Endodermal cell (in vitro differentiated cells): Measurements from ENCODE around the gene DOK3. TPM values are rescaled to one million over a fixed set of nuclear protein-coding genes. Genes with fewer than 3 reads are reported as not detected.

Experiments used
- DNase-seq: peaks from one replicate; pipeline ENCODE4 v3.0.0-alpha.2; 2017
- H3K27ac ChIP-seq: 2 replicates; pipeline ENCODE4 v1.5.1; 2013; ENCODE audit warnings: mild to moderate bottlenecking, low read depth, low read length, moderate library complexity
- H3K27me3 ChIP-seq: 2 replicates; pipeline ENCODE4 v1.6.1; 2013; ENCODE audit warnings: mild to moderate bottlenecking, low read length, moderate library complexity; ENCODE audit not compliant: insufficient read depth, control insufficient read depth, poor library complexity, severe bottlenecking
- H3K36me3 ChIP-seq: 2 replicates; pipeline ENCODE4 v1.7.0; 2013; ENCODE audit warnings: mild to moderate bottlenecking, low read length, moderate library complexity; ENCODE audit not compliant: control insufficient read depth, insufficient read depth
- H3K4me1 ChIP-seq: one replicate; pipeline ENCODE4 v1.7.0; 2013; ENCODE audit warnings: low read length; ENCODE audit not compliant: control insufficient read depth, insufficient read depth
- H3K4me3 ChIP-seq: 2 replicates; pipeline ENCODE4 v1.5.1; 2013; ENCODE audit warnings: mild to moderate bottlenecking, low read length, moderate library complexity
- H3K9ac ChIP-seq: 2 replicates; pipeline ENCODE4 v1.6.1; 2013; ENCODE audit warnings: mild to moderate bottlenecking, low read length, moderate library complexity; ENCODE audit not compliant: poor library complexity, severe bottlenecking; ENCODE audit errors: extremely low read depth
- H3K9me3 ChIP-seq: 2 replicates; pipeline ENCODE4 v1.6.1; 2013; ENCODE audit warnings: mild to moderate bottlenecking, low read length, moderate library complexity; ENCODE audit not compliant: control insufficient read depth
- H3K27ac Mint-ChIP-seq: 2 replicates; pipeline ENCODE4 v1.8.0; 2020; ENCODE audit warnings: mixed read lengths
- H3K27me3 Mint-ChIP-seq: 2 replicates; pipeline ENCODE4 v1.8.0; 2021; ENCODE audit warnings: mild to moderate bottlenecking, mixed read lengths; ENCODE audit not compliant: insufficient read depth
- H3K36me3 Mint-ChIP-seq: 2 replicates; pipeline ENCODE4 v1.8.0; 2020; ENCODE audit warnings: low read depth, mixed read lengths
- H3K4me1 Mint-ChIP-seq: 2 replicates; pipeline ENCODE4 v1.8.0; 2020; ENCODE audit warnings: mixed read lengths
- H3K4me3 Mint-ChIP-seq: 2 replicates; pipeline ENCODE4 v1.8.0; 2020; ENCODE audit warnings: mild to moderate bottlenecking, moderate library complexity, mixed read lengths
- H3K9me3 Mint-ChIP-seq: 2 replicates; pipeline ENCODE4 v1.8.0; 2020; ENCODE audit warnings: mild to moderate bottlenecking, mixed read lengths
- WGBS, 2 experiments: methylation state at CpG; one replicate each; pipeline versions ENCODE4 v1.1.5 to v1.1.7; 2013; ENCODE audit warnings: missing lambda C conversion rate in 2 of 2, mixed read lengths in 1 of 2; ENCODE audit not compliant: insufficient coverage in 1 of 2, insufficient read length in 1 of 2; 5-methylcytosine and 5-hydroxymethylcytosine counted together
- total RNA-seq, 2 donors: library from RNA; stranded (reverse); fragmentation: NEBNext Ultra II Directional in 1 of 2; extraction: Animal tissue kit (Norgen Biotek cat#: 25700) in 1 of 2; gene quantifications; 2 replicates in 1 of 2; 3 replicates in 1 of 2; pipeline ENCODE4 v1.2.1, GENCODE V29; 2021
- TF ChIP-seq, protein P1 (sequence below): fragments of 200-600 bp; sonication (generic); conservative IDR thresholded peaks from 2 replicates; pipeline ENCODE4 v1.5.0; 2021; ENCODE audit warnings: antibody characterized with exemption, mild to moderate bottlenecking

Gene DOK3
- total RNA-seq, 2 donors from 2014 or later = 2.1 to 7.7 TPM

- Mint-ChIP-seq H3K36me3 (peaks cover 26% of the 10 kb centered on the region), H3K9me3 (no peaks in the 10 kb centered on the region), H3K4me1 (peaks cover 29% of the 10 kb centered on the region), H3K27ac (peak overlapping the region; percentile 54), H3K4me3 (peak overlapping the region; percentile 74), H3K27me3 (no peaks in the 10 kb centered on the region)
- peak overlapping the region; percentile 69 for H3K4me3 ChIP-seq
- H3K27ac ChIP-seq = peak overlapping the region; percentile 1
- H3K36me3 ChIP-seq = peaks cover 32% of the 10 kb centered on the region
- peak overlapping the region; percentile 8 for H3K9ac ChIP-seq
- DNase-seq = peak; percentile 73
- H3K4me1 ChIP-seq = peaks cover 31% of the 10 kb centered on the region
- 62 to 66% methylated on average over 4 to 7 of the region's 7 CpGs for WGBS, 2 experiments
- H3K27me3 ChIP-seq = no peaks in the 10 kb centered on the region
- H3K9me3 ChIP-seq = no peaks in the 10 kb centered on the region
- TF ChIP-seq, protein P1, sequence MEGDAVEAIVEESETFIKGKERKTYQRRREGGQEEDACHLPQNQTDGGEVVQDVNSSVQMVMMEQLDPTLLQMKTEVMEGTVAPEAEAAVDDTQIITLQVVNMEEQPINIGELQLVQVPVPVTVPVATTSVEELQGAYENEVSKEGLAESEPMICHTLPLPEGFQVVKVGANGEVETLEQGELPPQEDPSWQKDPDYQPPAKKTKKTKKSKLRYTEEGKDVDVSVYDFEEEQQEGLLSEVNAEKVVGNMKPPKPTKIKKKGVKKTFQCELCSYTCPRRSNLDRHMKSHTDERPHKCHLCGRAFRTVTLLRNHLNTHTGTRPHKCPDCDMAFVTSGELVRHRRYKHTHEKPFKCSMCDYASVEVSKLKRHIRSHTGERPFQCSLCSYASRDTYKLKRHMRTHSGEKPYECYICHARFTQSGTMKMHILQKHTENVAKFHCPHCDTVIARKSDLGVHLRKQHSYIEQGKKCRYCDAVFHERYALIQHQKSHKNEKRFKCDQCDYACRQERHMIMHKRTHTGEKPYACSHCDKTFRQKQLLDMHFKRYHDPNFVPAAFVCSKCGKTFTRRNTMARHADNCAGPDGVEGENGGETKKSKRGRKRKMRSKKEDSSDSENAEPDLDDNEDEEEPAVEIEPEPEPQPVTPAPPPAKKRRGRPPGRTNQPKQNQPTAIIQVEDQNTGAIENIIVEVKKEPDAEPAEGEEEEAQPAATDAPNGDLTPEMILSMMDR = no peak
These were observed 35.6 kb downstream of the DOK3 start for GRCh38 chr5:177474002-177474476.

DNA sequence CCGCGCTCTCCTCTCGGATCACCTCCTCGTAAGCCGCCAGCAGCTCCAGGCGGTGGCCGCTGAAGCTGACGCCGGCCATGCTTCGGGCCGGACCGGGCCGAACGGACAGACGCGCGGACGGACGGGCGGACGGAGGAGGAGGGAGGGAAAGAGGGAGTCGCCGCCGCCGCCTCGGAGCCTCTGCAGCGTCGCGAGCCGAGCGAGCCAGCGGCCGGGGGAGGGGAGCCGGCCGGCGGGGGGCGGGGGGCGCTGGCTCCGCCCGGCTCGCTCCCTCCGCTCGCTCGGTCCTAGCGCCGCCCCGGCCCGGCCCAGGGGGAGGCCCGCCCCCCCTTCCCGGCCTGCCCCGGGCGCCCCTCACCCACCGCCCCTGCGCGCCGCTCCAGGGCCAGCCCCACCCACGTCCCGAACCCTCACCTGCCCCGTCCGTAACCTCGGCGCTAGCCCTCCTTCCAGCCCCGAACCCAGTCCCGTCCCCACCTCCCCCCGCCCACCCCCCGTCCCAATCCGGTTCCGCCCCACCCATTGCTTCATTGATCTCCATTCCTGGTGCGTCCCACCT lies 36.1 kb downstream of the DOK3 start, which contains the start of gene DBN1:
DBN1 (minus strand) TSS at position 192 of the 559 bp plus-strand sequence; CDS start at position 79, 113 bp downstream.
- peaks cover 38% of the 10 kb centered on the region for H3K36me3 ChIP-seq
- Mint-ChIP-seq H3K27ac (peak within 1 kb of the TSS; percentile 90), H3K9me3 (no peaks in the 10 kb centered on the region), H3K4me3 (peak within 1 kb of the TSS; percentile 74), H3K36me3 (peaks cover 29% of the 10 kb centered on the region), H3K27me3 (no peaks in the 10 kb centered on the region), H3K4me1 (peaks cover 34% of the 10 kb centered on the region)
- TF ChIP-seq, protein P1 = no peak
- H3K4me1 ChIP-seq = peaks cover 31% of the 10 kb centered on the region
- peak within 1 kb of the TSS; percentile 93 for H3K4me3 ChIP-seq
- peak; percentile 84 for DNase-seq
- peak within 1 kb of the TSS; percentile 86 for H3K9ac ChIP-seq
- no peaks in the 10 kb centered on the region for H3K27me3 ChIP-seq
- peak within 1 kb of the TSS; percentile 96 for H3K27ac ChIP-seq
- WGBS, 2 experiments = 0% methylated on average over 49 of the region's 69 CpGs; no CpG with 5 or more reads in 1 of the 2 experiments
- no peaks in the 10 kb centered on the region for H3K9me3 ChIP-seq

- peak; percentile 75 for DNase-seq
- TF ChIP-seq, protein P1 = peak; percentile 18
- Histone ChIP-seq H3K27me3 (no peaks in the 10 kb centered on the region), H3K9me3 (no peaks in the 10 kb centered on the region), H3K27ac (peak overlapping the region; percentile 96), H3K4me1 (peaks cover 31% of the 10 kb centered on the region), H3K9ac (peak overlapping the region; percentile 86), H3K4me3 (peak overlapping the region; percentile 93), H3K36me3 (peaks cover 45% of the 10 kb centered on the region)
- 0% methylated on average over 2 to 93 of the region's 93 CpGs for WGBS, 2 experiments
- Mint-ChIP-seq H3K36me3 (peaks cover 35% of the 10 kb centered on the region), H3K27ac (peak overlapping the region; percentile 90), H3K9me3 (no peaks in the 10 kb centered on the region), H3K4me3 (peak overlapping the region; percentile 74), H3K27me3 (no peaks in the 10 kb centered on the region), H3K4me1 (peaks cover 35% of the 10 kb centered on the region)
These were observed 36.9 kb downstream of the DOK3 start for GRCh38 chr5:177472460-177473442.
